HK-2 (cell line): ENCODE data around the gene LDLRAP1.

Experiments
- DNase-seq: peaks from one replicate; pipeline ENCODE4 v3.0.0-alpha.2; 2018; ENCODE audit not compliant: unreplicated experiment

Gene LDLRAP1

GRCh38 chr1:25524568-25525360 is 18.6 kb upstream of the LDLRAP1 start:
- DNase-seq = no peak

- DNase-seq = no peak
Observed at GRCh38 chr1:25525361-25525688, 18.1 kb upstream of the LDLRAP1 start.

GRCh38 chr1:25526753-25527152 is 16.7 kb upstream of the LDLRAP1 start:
- DNase-seq = no peak

GRCh38 chr1:25527226-25527846 is 16.1 kb upstream of the LDLRAP1 start:
- DNase-seq = no peak

- no peak for DNase-seq
Observed at GRCh38 chr1:25527946-25528595, 15.3 kb upstream of the LDLRAP1 start.

- no peak for DNase-seq
Observed at GRCh38 chr1:25528881-25529517, 14.4 kb upstream of the LDLRAP1 start.

GRCh38 chr1:25529518-25530185 is 13.8 kb upstream of the LDLRAP1 start:
- no peak for DNase-seq

- DNase-seq = no peak
Observed at GRCh38 chr1:25530186-25531081, 13.0 kb upstream of the LDLRAP1 start.

- DNase-seq = no peak
Observed at GRCh38 chr1:25531082-25531461, 12.3 kb upstream of the LDLRAP1 start.

- DNase-seq = no peak
Observed at GRCh38 chr1:25532970-25533369, 10.4 kb upstream of the LDLRAP1 start.

- no peak for DNase-seq
Observed at GRCh38 chr1:25533775-25534409, 9.5 kb upstream of the LDLRAP1 start.

- DNase-seq = no peak
Observed at GRCh38 chr1:25534410-25534788, 9.0 kb upstream of the LDLRAP1 start.

- no peak for DNase-seq
Observed at GRCh38 chr1:25536124-25536523, 7.3 kb upstream of the LDLRAP1 start.

- DNase-seq = no peak
Observed at GRCh38 chr1:25537153-25537831, 6.1 kb upstream of the LDLRAP1 start.

GRCh38 chr1:25538191-25538767 is 5.1 kb upstream of the LDLRAP1 start:
- no peak for DNase-seq

GRCh38 chr1:25540750-25541342 is 2.6 kb upstream of the LDLRAP1 start:
- DNase-seq = no peak

- no peak for DNase-seq
Observed at GRCh38 chr1:25541425-25541824, 2.0 kb upstream of the LDLRAP1 start.

- DNase-seq = no peak
Observed at GRCh38 chr1:25541889-25542658, 1.3 kb upstream of the LDLRAP1 start.
